ENCODE measurements around the gene TLCD3A.

- TF ChIP-seq EZH2 (IDR thresholded peaks at IDR 0.05; ENCODE audit: borderline replicate concordance, low read depth, low read length), result no peak
- TF ChIP-seq CTCF (IDR thresholded peaks at IDR 0.05 in 2 of 3, conservative IDR thresholded peaks at IDR 0.05 in 1 of 3; ENCODE audit: insufficient read depth in 2 of 3, low read depth in 1 of 3, low read length in 3 of 3), result no peak
- TF ChIP-seq POLR2A (conservative IDR thresholded peaks at IDR 0.05), result no peak
- TF ChIP-seq RFX5 (IDR thresholded peaks at IDR 0.05; ENCODE audit: low read depth, low read length), result no peak
- TF ChIP-seq ZNF274 (IDR thresholded peaks at IDR 0.05; ENCODE audit: borderline replicate concordance, low read depth, low read length), result no peak
- no peak for TF ChIP-seq ZNF584 (CRISPR knock-in tag; IDR thresholded peaks at IDR 0.05; ENCODE audit: low read depth)
Observed at GRCh38 chr17:767076-767475, 34.7 kb downstream of the TLCD3A start.

Measured in K562 (cell line).